ENCODE measurements around the gene VMAC.
"Not testable (repeated sequence)": the region's sequence is repeated elsewhere in the genome, so short reads cannot be mapped to it uniquely, and the experiment has no call there.

Gene VMAC

GRCh38 chr19:5904352-5905113 lies at the start of gene VMAC:
VMAC (plus strand) TSS chr19:5904872; CDS start chr19:5904891, 19 bp downstream.
- DNase-seq (ENCODE audit: low read depth in 4 of 4, low spot score in 1 of 4) = peak; percentile 98 to 100 (median 100)

GRCh38 chr19:5855151-5855550 lies 49.5 kb upstream of the VMAC start:
- not testable (repeated sequence) for DNase-seq (ENCODE audit: low read depth in 4 of 4, low spot score in 1 of 4)

GRCh38 chr19:5857203-5858081 lies 47.2 kb upstream of the VMAC start:
- DNase-seq (ENCODE audit: low read depth in 4 of 4, low spot score in 1 of 4) = no peak

GRCh38 chr19:5863030-5863665 lies 41.5 kb upstream of the VMAC start:
- no peak for DNase-seq (ENCODE audit: low read depth in 4 of 4, low spot score in 1 of 4)

GRCh38 chr19:5864013-5864720 lies 40.5 kb upstream of the VMAC start:
- DNase-seq (ENCODE audit: low read depth in 4 of 4, low spot score in 1 of 4) = no peak

- no peak for DNase-seq (ENCODE audit: low read depth in 4 of 4, low spot score in 1 of 4)
These were observed 39.8 kb upstream of the VMAC start for GRCh38 chr19:5864725-5865486.

- no peak for DNase-seq (ENCODE audit: low read depth in 4 of 4, low spot score in 1 of 4)
These were observed 38.9 kb upstream of the VMAC start for GRCh38 chr19:5865772-5866171.

- no peak for DNase-seq (ENCODE audit: low read depth in 4 of 4, low spot score in 1 of 4)
These were observed 37.2 kb upstream of the VMAC start for GRCh38 chr19:5867201-5868136.

- no peak for DNase-seq (ENCODE audit: low read depth in 4 of 4, low spot score in 1 of 4)
These were observed 33.7 kb upstream of the VMAC start for GRCh38 chr19:5870986-5871394.

- DNase-seq (ENCODE audit: low read depth in 4 of 4, low spot score in 1 of 4) = no peak
These were observed 31.0 kb upstream of the VMAC start for GRCh38 chr19:5873617-5874199.

- not testable (repeated sequence) for DNase-seq (ENCODE audit: low read depth in 4 of 4, low spot score in 1 of 4)
These were observed 30.2 kb upstream of the VMAC start for GRCh38 chr19:5874496-5874895.

GRCh38 chr19:5877427-5877826 lies 27.2 kb upstream of the VMAC start:
- DNase-seq (ENCODE audit: low read depth in 4 of 4, low spot score in 1 of 4) = no peak

- no peak for DNase-seq (ENCODE audit: low read depth in 4 of 4, low spot score in 1 of 4)
These were observed 26.8 kb upstream of the VMAC start for GRCh38 chr19:5877882-5878281.

GRCh38 chr19:5880196-5880595 lies 24.5 kb upstream of the VMAC start:
- DNase-seq (ENCODE audit: low read depth in 4 of 4, low spot score in 1 of 4) = no peak

GRCh38 chr19:5880604-5881078 lies 24.0 kb upstream of the VMAC start:
- no peak for DNase-seq (ENCODE audit: low read depth in 4 of 4, low spot score in 1 of 4)

- DNase-seq (ENCODE audit: low read depth in 4 of 4, low spot score in 1 of 4) = no peak
These were observed 23.0 kb upstream of the VMAC start for GRCh38 chr19:5881543-5882299.

GRCh38 chr19:5882421-5882968 lies 22.2 kb upstream of the VMAC start:
- DNase-seq (ENCODE audit: low read depth in 4 of 4, low spot score in 1 of 4) = no peak

Data from stimulated activated CD4-positive, alpha-beta T cell treated with anti-CD3 and anti-CD28 coated beads, Interleukin-1b, Interleukin-23, amount 100 ng/mL, for 24 hours (primary cell).